HepG2 (cell line): ENCODE results near the gene NKX1-1. TPM values are rescaled to one million over a fixed set of nuclear protein-coding genes. Genes with fewer than 3 reads are reported as not detected.
A peak's percentile ranks its signal among the peaks of the same experiment; 100 is the strongest.

Experiments used
- ATAC-seq: fragments of 200-7000 bp; cut with Tn5 transposase; 3 replicates; pipeline ENCODE4 v1.9.1; 2020; ENCODE audit warnings: mild to moderate bottlenecking, moderate library complexity
- BruUV-seq: library from RNA; stranded (reverse); fragments of 400-500 nt; replicated peaks from 2 replicates; lab custom pipeline; 2021; lab: Mats Ljungman, UMichigan
- CTCF ChIA-PET: fragments of 300-600 bp; formaldehyde crosslinking; extraction: SDS; loops from one replicate; lab custom pipeline; 2021; ENCODE audit warnings: low total read pairs, inconsistent platforms, low intra/inter-chr PET ratio; lab: Yijun Ruan, JAX
- POLR2A ChIA-PET: fragments of 350-600 bp; sonication (Branson Sonifier 250); formaldehyde crosslinking; loops from one replicate; lab custom pipeline; 2020; ENCODE audit warnings: antibody characterized with exemption, inconsistent platforms; lab: Yijun Ruan, JAX
- DNase-seq: peaks from one replicate; pipeline ENCODE4 v3.0.0-alpha.2; 2015; ENCODE audit warnings: low spot score
- FAIRE-seq: peaks from 3 replicates; lab custom pipeline; 2011; peaks lifted over from hg19 to GRCh38; lab: Jason Lieb, UNC
- H2AFZ ChIP-seq: one replicate; pipeline ENCODE4 v1.6.1; 2011; ENCODE audit warnings: low read length, inconsistent platforms
- H3K27ac ChIP-seq: fragments of 300-600 bp; 3 replicates; pipeline ENCODE4 v1.8.0; 2011; ENCODE audit warnings: mixed run types, mild to moderate bottlenecking, mixed read lengths, low read length, inconsistent platforms; ENCODE audit not compliant: insufficient read depth; ENCODE audit errors: extremely low read length
- H3K27me3 ChIP-seq, 2 experiments: fragments of 200-600 bp in 1 of 2; 2 replicates in 1 of 2; 3 replicates in 1 of 2; pipeline versions ENCODE4 v1.6.0 to v1.8.0; 2011; ENCODE audit warnings: low read length in 2 of 2, mild to moderate bottlenecking in 2 of 2, moderate library complexity in 2 of 2, inconsistent platforms in 1 of 2; ENCODE audit not compliant: insufficient read depth in 2 of 2, control insufficient read depth in 1 of 2
- H3K36me3 ChIP-seq, 2 experiments: fragments of 200-600 bp in 1 of 2; replicated peaks in 1 of 2; 2 replicates in 1 of 2; 3 replicates in 1 of 2; pipeline versions ENCODE4 v1.5.1 to v1.8.0; 2011; ENCODE audit warnings: low read length in 2 of 2, inconsistent platforms in 1 of 2; ENCODE audit not compliant: insufficient read depth in 2 of 2, control insufficient read depth in 1 of 2
- H3K4me1 ChIP-seq: 2 replicates; pipeline ENCODE4 v1.5.1; 2012; ENCODE audit warnings: low read length, inconsistent platforms; ENCODE audit not compliant: insufficient read depth
- H3K4me2 ChIP-seq: 2 replicates; pipeline ENCODE4 v1.6.0; 2011; ENCODE audit warnings: low read depth, low read length, inconsistent platforms
- H3K4me3 ChIP-seq, 3 experiments: fragments of 200-600 bp in 1 of 3; sonication (generic), shearing (Covaris generic) in 1 of 3; replicated peaks in 1 of 3; 2 replicates each; pipeline ENCODE4 v1.5.1; 2011 to 2016; ENCODE audit warnings: low read length in 3 of 3, inconsistent platforms in 2 of 3, low read depth in 2 of 3, mild to moderate bottlenecking in 2 of 3, control low read depth in 1 of 3, mixed read lengths in 1 of 3; ENCODE audit not compliant: insufficient read depth in 1 of 3
- H3K79me2 ChIP-seq: one replicate; pipeline ENCODE4 v1.6.1; 2011; ENCODE audit warnings: low read length, inconsistent platforms; ENCODE audit not compliant: insufficient read depth
- H3K9ac ChIP-seq: 2 replicates; pipeline ENCODE4 v1.6.0; 2011; ENCODE audit warnings: mild to moderate bottlenecking, low read depth, low read length, inconsistent platforms; ENCODE audit not compliant: insufficient read depth
- H3K9me3 ChIP-seq: 2 replicates; pipeline ENCODE4 v1.5.1; 2012; ENCODE audit warnings: mild to moderate bottlenecking, low read length
- H4K20me1 ChIP-seq: 2 replicates; pipeline ENCODE4 v1.6.0; 2011; ENCODE audit warnings: inconsistent platforms, mild to moderate bottlenecking, low read length, moderate library complexity; ENCODE audit not compliant: insufficient read depth
- ADNP ChIP-seq: sonication (generic); formaldehyde crosslinking; IDR thresholded peaks from 2 replicates; pipeline ENCODE4 v1.4.0; 2020; ENCODE audit warnings: missing genetic modification reagents
- KAT2B ChIP-seq: fragments of 150-350 bp; IDR thresholded peaks from 2 replicates; pipeline ENCODE4 v1.6.1; 2014; ENCODE audit warnings: low read depth, low read length, borderline replicate concordance
- MAF1 ChIP-seq: sonication (generic); formaldehyde crosslinking; IDR thresholded peaks from 2 replicates; pipeline ENCODE4 v1.5.0; 2020; ENCODE audit warnings: missing genetic modification reagents, borderline replicate concordance
- MXI1 ChIP-seq: IDR thresholded peaks from 3 replicates; pipeline ENCODE4 v1.6.1; 2012; ENCODE audit warnings: low read depth, low read length, inconsistent platforms, borderline replicate concordance
- MYNN ChIP-seq: sonication (generic); formaldehyde crosslinking; IDR thresholded peaks from 2 replicates; pipeline ENCODE4 v1.4.0; 2020; ENCODE audit warnings: mild to moderate bottlenecking, low read depth, missing genetic modification reagents
- MZF1 ChIP-seq: sonication (generic); formaldehyde crosslinking; IDR thresholded peaks from 2 replicates; pipeline ENCODE4 v1.8.1; 2023; ENCODE audit warnings: mild to moderate bottlenecking, missing genetic modification reagents, borderline replicate concordance
- SOX6 ChIP-seq, 2 experiments: fragments of 450-650 bp in 1 of 2; sonication (generic) in 1 of 2; formaldehyde crosslinking in 1 of 2; IDR thresholded peaks; 2 replicates each; pipeline versions ENCODE4 v1.4.0 to v1.6.1; 2017 to 2020; ENCODE audit warnings: antibody characterized with exemption in 1 of 2, mild to moderate bottlenecking in 1 of 2, missing genetic modification reagents in 1 of 2
- ZNF180 ChIP-seq: sonication (generic); formaldehyde crosslinking; IDR thresholded peaks from 2 replicates; pipeline ENCODE4 v1.4.0; 2020; ENCODE audit warnings: low read depth, missing genetic modification reagents, borderline replicate concordance
- ZNF24 ChIP-seq: fragments of 450-650 bp; IDR thresholded peaks from 2 replicates; pipeline ENCODE4 v1.6.1; 2017; ENCODE audit warnings: antibody characterized with exemption, mild to moderate bottlenecking
- WGBS: methylation state at CpG from one replicate; pipeline ENCODE4 v1.1.6; 2017; ENCODE audit warnings: low lambda C conversion rate; 5-methylcytosine and 5-hydroxymethylcytosine counted together
- in situ Hi-C: cut with HindIII; loops from 2 replicates; pipeline ENCODE4 v1.10.0; 2017; ENCODE audit warnings: low pct_unique_long_range_greater_than_20kb; ENCODE audit not compliant: extremely low pct_ligation_motif_present
- intact Hi-C: fragments of 100-400 bp; cut with micrococcal nuclease; formaldehyde crosslinking; loops from one replicate; pipeline ENCODE4 v1.10.0; 2022; ENCODE audit not compliant: unreplicated experiment
- polyA plus RNA-seq, 8 experiments: library from polyadenylated mRNA; depleted of rRNA in 3 of 8; stranded (reverse) in 7 of 8; unstranded in 1 of 8; fragments of >200 nt; fragmentation: Illumina TruSeq in 4 of 8; extraction: Trizol in 4 of 8; gene quantifications; 2 replicates each; pipeline versions ENCODE4 v1.2.1 to v1.2.3, GENCODE V29; 2011 to 2016; ENCODE audit warnings: low read depth in 4 of 8, missing spikeins in 1 of 8, mixed read lengths in 1 of 8; ENCODE audit not compliant: insufficient read depth in 1 of 8
- total RNA-seq, 5 experiments: library from RNA; depleted of rRNA; stranded (reverse); fragments of >200 nt; fragmentation: Illumina TruSeq; extraction: Trizol; gene quantifications; 2 replicates each; pipeline ENCODE4 v1.2.3, GENCODE V29; 2016; ENCODE audit warnings: low read depth in 1 of 5
- TF ChIP-seq, protein P1 (sequence below): sonication (generic); formaldehyde crosslinking; IDR thresholded peaks from 2 replicates; pipeline ENCODE4 v1.4.0; 2020; ENCODE audit warnings: missing genetic modification reagents
- TF ChIP-seq, protein P2 (sequence below): sonication (generic); formaldehyde crosslinking; IDR thresholded peaks from 2 replicates; pipeline ENCODE4 v1.5.1; 2020; ENCODE audit warnings: missing genetic modification reagents, mild to moderate bottlenecking, borderline replicate concordance
- TF ChIP-seq, protein P3 (sequence below): sonication (generic); formaldehyde crosslinking; IDR thresholded peaks from 2 replicates; pipeline ENCODE4 v1.8.0; 2022; ENCODE audit warnings: low read depth, missing genetic modification reagents

The NKX1-1 gene
- total and polyA plus RNA-seq, 2 of the 13 experiments (the other 11 are each of a cell fraction or from before 2014, with no cell fraction given), result not detected

DNA sequence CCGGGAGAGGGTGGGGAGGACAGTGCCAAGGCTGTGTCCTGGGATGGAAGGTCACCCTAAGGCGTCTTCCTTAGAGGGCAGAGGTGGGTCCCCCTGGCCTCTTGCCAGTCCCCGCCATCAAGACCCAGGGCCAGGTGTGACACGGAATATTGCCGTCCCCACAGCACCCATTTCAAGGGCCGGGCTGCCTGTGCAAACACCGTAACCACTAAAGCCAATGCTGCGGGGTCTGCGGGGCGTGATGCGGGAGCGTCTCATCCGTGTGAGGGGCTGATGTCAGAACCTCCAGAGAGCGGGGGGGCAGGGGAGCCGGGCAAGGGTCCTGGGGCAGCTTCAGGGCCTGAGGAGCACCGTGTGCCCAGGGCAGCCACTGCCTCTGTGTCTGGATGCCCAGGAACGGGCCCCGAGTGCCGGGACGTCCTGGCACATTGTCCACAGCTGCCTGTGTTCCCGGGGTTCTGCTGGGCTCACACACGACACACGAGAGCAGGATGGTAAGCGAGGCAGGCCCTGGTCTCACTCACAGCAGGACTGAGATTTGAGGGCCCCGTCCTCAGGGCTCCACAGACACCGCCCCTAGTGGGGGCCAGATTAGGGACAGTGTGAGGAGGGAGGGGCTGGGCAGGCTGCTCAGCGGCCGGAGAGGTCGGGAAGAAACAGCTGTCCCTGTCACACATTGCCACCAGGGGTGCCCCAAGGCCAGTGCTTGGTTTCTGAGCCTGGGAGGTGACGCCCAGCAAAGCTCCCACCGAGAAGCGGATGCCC is 29.2 kb downstream of the NKX1-1 start:
- ChIA-PET POLR2A (no interaction called here), CTCF (no interaction called here)
- in situ Hi-C loops (no loop called here), intact Hi-C loops (no loop called here)
- ATAC-seq, result peak; percentile 27
- Histone ChIP-seq H4K20me1 (no peaks in the 10 kb centered on the region), H3K4me2 (no peak overlapping the region), H3K27me3 (no peaks in the 10 kb centered on the region), H3K4me1 (no peaks in the 10 kb centered on the region), H3K9ac (no peak overlapping the region), H3K27ac (no peak overlapping the region), H3K4me3 (no peak overlapping the region), H2AFZ (no peak overlapping the region), H3K36me3 (peaks cover 1 to 17% of the 10 kb centered on the region in 2 experiments; a peak in 3 of 5 replicates), H3K9me3 (no peaks in the 10 kb centered on the region), H3K79me2 (no peaks in the 10 kb centered on the region)
- no TSS peak for BruUV-seq
- DNase-seq, result no peak
- FAIRE-seq, result no peak
- TF ChIP-seq KAT2B (no peak), MXI1 (no peak)
- TF ChIP-seq, protein P1, sequence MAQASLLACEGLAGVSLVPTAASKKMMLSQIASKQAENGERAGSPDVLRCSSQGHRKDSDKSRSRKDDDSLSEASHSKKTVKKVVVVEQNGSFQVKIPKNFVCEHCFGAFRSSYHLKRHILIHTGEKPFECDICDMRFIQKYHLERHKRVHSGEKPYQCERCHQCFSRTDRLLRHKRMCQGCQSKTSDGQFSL (CRISPR knock-in tag), result 0 out of 2 replicates have a peak, but pooled peaks have one; percentile 46
- 94% methylated on average over 12 of the region's 32 CpGs for whole genome bisulfite sequencing

DNA sequence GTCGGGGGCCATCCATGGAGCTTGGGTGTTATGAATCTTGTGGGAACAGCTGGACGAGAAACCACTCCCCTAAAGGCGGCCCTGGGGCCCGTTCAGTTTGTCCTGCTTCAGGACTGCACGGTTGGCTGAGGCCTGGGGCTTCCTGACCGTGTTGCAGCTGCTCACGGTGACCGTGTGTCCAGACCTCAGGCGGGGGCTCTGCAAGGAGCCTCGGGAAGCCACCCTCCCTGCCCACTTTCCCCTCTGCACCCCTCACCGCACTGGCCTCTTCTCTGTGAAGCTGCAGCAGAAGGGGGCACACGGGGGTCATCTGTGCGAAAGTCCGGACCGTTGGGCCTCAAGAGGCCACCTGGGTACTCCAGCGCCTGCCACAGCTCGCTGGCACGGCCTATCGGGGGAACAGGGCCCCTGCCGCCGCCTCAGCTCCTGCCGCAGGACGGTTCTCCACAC is 29.8 kb downstream of the NKX1-1 start:
- Histone ChIP-seq H3K79me2 (no peaks in the 10 kb centered on the region), H3K4me3 (no peak overlapping the region), H3K4me1 (no peaks in the 10 kb centered on the region), H3K27ac (no peak overlapping the region), H3K4me2 (no peak overlapping the region), H2AFZ (no peak overlapping the region), H3K27me3 (no peaks in the 10 kb centered on the region), H3K9ac (no peak overlapping the region), H3K9me3 (no peaks in the 10 kb centered on the region), H3K36me3 (peaks cover 2 to 22% of the 10 kb centered on the region in 2 experiments; a peak in 4 of 5 replicates), H4K20me1 (no peaks in the 10 kb centered on the region)
- no TSS peak for BruUV-seq
- no peak for FAIRE-seq
- CTCF ChIA-PET, result no interaction called here
- no peak for DNase-seq
- no peak for ATAC-seq
- POLR2A ChIA-PET, result no interaction called here
- intact Hi-C loops (no loop called here), in situ Hi-C loops (no loop called here)
- 97% methylated on average over 11 of the region's 23 CpGs for WGBS
- no peak for TF ChIP-seq MAF1 (CRISPR knock-in tag)
- no peak for TF ChIP-seq MYNN (CRISPR knock-in tag)
- no peak for TF ChIP-seq SOX6 (IDR thresholded peaks at IDR 0.05)
- no peak for TF ChIP-seq SOX6 (CRISPR knock-in tag; IDR thresholded peaks at IDR 0.05)
- TF ChIP-seq, protein P2, sequence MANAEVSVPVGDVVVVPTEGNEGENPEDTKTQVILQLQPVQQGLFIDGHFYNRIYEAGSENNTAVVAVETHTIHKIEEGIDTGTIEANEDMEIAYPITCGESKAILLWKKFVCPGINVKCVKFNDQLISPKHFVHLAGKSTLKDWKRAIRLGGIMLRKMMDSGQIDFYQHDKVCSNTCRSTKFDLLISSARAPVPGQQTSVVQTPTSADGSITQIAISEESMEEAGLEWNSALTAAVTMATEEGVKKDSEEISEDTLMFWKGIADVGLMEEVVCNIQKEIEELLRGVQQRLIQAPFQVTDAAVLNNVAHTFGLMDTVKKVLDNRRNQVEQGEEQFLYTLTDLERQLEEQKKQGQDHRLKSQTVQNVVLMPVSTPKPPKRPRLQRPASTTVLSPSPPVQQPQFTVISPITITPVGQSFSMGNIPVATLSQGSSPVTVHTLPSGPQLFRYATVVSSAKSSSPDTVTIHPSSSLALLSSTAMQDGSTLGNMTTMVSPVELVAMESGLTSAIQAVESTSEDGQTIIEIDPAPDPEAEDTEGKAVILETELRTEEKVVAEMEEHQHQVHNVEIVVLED (CRISPR knock-in tag), result no peak
- TF ChIP-seq ZNF24, result no peak
- no peak for TF ChIP-seq MZF1 (CRISPR knock-in tag)
- TF ChIP-seq, protein P3, sequence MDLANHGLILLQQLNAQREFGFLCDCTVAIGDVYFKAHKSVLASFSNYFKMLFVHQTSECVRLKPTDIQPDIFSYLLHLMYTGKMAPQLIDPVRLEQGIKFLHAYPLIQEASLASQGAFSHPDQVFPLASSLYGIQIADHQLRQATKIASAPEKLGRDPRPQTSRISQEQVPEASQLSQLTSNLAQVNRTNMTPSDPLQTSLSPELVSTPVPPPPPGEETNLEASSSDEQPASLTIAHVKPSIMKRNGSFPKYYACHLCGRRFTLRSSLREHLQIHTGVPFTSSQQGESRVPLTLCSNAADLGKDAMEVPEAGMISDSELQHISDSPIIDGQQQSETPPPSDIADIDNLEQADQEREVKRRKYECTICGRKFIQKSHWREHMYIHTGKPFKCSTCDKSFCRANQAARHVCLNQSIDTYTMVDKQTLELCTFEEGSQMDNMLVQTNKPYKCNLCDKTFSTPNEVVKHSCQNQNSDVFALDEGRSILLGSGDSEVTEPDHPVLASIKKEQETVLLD (CRISPR knock-in tag), result no peak
- TF ChIP-seq ZNF180 (CRISPR knock-in tag), result no peak
- TF ChIP-seq ADNP (CRISPR knock-in tag), result no peak
